Gastrocnemius medialis (tissue), 4 donors: ENCODE data around the gene TBC1D8.

Experiments
- CTCF ChIP-seq, 5 experiments: fragments of 450-650 bp in 3 of 5; fragments of 200-600 bp in 2 of 5; sonication (generic) in 2 of 5; IDR thresholded peaks in 4 of 5; conservative IDR thresholded peaks in 1 of 5; 1 replicate in 4 of 5; 2 replicates in 1 of 5; pipeline ENCODE4 v1.5.1; 2016 to 2019; ENCODE audit warnings: antibody characterized with exemption in 5 of 5, mild to moderate bottlenecking in 3 of 5, moderate library complexity in 3 of 5
- POLR2A ChIP-seq, 2 donors: fragments of 450-650 bp; IDR thresholded peaks; one replicate each; pipeline ENCODE4 v1.6.1; 2017; ENCODE audit warnings: antibody characterized with exemption in 2 of 2, mild to moderate bottlenecking in 2 of 2, moderate library complexity in 2 of 2

DNA sequence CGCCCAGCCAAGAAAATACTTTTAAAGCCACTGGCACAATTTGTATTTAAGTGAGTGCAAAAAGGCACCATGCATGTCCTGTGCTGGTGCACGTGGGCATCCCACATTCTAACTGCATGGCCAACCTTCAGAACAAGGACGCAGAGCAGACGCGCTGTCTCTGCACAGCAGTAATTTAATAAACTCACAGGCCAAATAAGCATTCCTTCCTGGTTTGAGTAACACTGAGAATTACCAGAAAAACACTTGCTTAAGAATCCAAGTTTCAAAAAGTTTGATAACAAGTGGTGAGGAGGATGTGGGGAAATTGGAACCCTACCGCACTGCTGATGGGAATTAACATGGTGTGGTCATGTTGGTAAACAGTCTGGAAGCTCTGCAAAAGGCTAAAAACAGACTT lies 110.4 kb downstream of the TBC1D8 start:
- TF ChIP-seq CTCF (IDR thresholded peaks at IDR 0.05 in 4 of 5, conservative IDR thresholded peaks at IDR 0.05 in 1 of 5) (no peak), POLR2A (IDR thresholded peaks at IDR 0.05) (no peak)
